Measurements from ENCODE around the gene EARS2.

DNA sequence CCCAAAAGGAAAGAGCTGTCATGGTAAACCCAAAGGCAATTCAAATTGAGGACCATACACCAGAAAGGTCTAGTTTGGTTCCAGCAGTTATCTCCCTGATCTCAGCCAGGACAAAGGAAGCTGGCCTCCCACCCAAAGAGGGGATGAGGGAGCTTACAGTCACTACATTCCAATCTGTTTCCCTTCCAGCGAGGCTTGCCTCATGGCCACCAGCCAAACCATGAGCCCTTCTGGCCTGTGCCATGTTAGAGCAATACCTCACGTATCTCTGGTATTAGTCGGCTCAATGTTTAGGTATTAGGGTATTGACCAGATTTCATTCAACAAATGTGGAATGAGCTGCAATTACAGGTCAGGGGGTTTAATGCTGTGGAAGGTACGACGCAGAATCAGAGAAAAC is 30.6 kb upstream of the EARS2 start:
- TF ChIP-seq, protein P1, sequence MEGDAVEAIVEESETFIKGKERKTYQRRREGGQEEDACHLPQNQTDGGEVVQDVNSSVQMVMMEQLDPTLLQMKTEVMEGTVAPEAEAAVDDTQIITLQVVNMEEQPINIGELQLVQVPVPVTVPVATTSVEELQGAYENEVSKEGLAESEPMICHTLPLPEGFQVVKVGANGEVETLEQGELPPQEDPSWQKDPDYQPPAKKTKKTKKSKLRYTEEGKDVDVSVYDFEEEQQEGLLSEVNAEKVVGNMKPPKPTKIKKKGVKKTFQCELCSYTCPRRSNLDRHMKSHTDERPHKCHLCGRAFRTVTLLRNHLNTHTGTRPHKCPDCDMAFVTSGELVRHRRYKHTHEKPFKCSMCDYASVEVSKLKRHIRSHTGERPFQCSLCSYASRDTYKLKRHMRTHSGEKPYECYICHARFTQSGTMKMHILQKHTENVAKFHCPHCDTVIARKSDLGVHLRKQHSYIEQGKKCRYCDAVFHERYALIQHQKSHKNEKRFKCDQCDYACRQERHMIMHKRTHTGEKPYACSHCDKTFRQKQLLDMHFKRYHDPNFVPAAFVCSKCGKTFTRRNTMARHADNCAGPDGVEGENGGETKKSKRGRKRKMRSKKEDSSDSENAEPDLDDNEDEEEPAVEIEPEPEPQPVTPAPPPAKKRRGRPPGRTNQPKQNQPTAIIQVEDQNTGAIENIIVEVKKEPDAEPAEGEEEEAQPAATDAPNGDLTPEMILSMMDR (IDR thresholded peaks at IDR 0.05): no peak
- TF ChIP-seq POLR2A (IDR thresholded peaks at IDR 0.05): no peak
